Measurements from ENCODE around the gene PLCH1. TPM values are rescaled to one million over a fixed set of nuclear protein-coding genes. Genes with fewer than 3 reads are reported as not detected.

PLCH1 gene
- total and polyA plus RNA-seq, 2 experiments from 2014 or later: 8.1 to 25.3 TPM

DNA sequence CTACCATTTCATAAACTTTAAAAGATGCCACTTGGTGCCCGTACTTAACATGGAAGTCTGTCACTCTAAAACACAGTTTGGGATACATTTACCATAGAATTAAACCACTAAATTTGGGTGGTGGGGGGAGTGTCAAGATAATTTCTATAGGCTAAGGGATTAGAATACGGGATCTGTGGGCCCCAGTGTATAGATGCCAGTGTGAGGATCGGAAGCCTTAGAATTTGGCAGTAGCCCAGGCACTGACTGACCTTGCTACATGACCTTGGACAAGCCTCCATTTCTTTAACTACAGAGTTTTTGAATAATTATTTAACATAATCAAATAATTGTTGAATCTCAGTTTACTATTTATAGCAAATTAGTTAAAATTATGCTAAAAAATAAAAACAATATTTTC is 375.1 kb downstream of the PLCH1 start (continued):
- TF ChIP-seq, protein P1, sequence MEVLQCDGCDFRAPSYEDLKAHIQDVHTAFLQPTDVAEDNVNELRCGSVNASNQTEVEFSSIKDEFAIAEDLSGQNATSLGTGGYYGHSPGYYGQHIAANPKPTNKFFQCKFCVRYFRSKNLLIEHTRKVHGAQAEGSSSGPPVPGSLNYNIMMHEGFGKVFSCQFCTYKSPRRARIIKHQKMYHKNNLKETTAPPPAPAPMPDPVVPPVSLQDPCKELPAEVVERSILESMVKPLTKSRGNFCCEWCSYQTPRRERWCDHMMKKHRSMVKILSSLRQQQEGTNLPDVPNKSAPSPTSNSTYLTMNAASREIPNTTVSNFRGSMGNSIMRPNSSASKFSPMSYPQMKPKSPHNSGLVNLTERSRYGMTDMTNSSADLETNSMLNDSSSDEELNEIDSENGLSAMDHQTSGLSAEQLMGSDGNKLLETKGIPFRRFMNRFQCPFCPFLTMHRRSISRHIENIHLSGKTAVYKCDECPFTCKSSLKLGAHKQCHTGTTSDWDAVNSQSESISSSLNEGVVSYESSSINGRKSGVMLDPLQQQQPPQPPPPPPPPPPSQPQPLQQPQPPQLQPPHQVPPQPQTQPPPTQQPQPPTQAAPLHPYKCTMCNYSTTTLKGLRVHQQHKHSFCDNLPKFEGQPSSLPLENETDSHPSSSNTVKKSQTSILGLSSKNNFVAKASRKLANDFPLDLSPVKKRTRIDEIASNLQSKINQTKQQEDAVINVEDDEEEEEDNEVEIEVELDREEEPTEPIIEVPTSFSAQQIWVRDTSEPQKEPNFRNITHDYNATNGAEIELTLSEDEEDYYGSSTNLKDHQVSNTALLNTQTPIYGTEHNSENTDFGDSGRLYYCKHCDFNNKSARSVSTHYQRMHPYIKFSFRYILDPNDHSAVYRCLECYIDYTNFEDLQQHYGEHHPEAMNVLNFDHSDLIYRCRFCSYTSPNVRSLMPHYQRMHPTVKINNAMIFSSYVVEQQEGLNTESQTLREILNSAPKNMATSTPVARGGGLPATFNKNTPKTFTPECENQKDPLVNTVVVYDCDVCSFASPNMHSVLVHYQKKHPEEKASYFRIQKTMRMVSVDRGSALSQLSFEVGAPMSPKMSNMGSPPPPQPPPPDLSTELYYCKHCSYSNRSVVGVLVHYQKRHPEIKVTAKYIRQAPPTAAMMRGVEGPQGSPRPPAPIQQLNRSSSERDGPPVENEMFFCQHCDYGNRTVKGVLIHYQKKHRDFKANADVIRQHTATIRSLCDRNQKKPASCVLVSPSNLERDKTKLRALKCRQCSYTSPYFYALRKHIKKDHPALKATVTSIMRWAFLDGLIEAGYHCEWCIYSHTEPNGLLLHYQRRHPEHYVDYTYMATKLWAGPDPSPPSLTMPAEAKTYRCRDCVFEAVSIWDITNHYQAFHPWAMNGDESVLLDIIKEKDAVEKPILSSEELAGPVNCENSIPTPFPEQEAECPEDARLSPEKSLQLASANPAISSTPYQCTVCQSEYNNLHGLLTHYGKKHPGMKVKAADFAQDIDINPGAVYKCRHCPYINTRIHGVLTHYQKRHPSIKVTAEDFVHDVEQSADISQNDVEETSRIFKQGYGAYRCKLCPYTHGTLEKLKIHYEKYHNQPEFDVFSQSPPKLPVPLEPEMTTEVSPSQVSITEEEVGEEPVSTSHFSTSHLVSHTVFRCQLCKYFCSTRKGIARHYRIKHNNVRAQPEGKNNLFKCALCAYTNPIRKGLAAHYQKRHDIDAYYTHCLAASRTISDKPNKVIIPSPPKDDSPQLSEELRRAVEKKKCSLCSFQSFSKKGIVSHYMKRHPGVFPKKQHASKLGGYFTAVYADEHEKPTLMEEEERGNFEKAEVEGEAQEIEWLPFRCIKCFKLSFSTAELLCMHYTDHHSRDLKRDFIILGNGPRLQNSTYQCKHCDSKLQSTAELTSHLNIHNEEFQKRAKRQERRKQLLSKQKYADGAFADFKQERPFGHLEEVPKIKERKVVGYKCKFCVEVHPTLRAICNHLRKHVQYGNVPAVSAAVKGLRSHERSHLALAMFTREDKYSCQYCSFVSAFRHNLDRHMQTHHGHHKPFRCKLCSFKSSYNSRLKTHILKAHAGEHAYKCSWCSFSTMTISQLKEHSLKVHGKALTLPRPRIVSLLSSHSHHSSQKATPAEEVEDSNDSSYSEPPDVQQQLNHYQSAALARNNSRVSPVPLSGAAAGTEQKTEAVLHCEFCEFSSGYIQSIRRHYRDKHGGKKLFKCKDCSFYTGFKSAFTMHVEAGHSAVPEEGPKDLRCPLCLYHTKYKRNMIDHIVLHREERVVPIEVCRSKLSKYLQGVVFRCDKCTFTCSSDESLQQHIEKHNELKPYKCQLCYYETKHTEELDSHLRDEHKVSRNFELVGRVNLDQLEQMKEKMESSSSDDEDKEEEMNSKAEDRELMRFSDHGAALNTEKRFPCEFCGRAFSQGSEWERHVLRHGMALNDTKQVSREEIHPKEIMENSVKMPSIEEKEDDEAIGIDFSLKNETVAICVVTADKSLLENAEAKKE (CRISPR knock-in tag; IDR thresholded peaks at IDR 0.05): no peak
- TF ChIP-seq, protein P2, sequence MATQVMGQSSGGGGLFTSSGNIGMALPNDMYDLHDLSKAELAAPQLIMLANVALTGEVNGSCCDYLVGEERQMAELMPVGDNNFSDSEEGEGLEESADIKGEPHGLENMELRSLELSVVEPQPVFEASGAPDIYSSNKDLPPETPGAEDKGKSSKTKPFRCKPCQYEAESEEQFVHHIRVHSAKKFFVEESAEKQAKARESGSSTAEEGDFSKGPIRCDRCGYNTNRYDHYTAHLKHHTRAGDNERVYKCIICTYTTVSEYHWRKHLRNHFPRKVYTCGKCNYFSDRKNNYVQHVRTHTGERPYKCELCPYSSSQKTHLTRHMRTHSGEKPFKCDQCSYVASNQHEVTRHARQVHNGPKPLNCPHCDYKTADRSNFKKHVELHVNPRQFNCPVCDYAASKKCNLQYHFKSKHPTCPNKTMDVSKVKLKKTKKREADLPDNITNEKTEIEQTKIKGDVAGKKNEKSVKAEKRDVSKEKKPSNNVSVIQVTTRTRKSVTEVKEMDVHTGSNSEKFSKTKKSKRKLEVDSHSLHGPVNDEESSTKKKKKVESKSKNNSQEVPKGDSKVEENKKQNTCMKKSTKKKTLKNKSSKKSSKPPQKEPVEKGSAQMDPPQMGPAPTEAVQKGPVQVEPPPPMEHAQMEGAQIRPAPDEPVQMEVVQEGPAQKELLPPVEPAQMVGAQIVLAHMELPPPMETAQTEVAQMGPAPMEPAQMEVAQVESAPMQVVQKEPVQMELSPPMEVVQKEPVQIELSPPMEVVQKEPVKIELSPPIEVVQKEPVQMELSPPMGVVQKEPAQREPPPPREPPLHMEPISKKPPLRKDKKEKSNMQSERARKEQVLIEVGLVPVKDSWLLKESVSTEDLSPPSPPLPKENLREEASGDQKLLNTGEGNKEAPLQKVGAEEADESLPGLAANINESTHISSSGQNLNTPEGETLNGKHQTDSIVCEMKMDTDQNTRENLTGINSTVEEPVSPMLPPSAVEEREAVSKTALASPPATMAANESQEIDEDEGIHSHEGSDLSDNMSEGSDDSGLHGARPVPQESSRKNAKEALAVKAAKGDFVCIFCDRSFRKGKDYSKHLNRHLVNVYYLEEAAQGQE (IDR thresholded peaks at IDR 0.05; ENCODE audit: unreplicated experiment): no peak
- TF ChIP-seq, protein P3, sequence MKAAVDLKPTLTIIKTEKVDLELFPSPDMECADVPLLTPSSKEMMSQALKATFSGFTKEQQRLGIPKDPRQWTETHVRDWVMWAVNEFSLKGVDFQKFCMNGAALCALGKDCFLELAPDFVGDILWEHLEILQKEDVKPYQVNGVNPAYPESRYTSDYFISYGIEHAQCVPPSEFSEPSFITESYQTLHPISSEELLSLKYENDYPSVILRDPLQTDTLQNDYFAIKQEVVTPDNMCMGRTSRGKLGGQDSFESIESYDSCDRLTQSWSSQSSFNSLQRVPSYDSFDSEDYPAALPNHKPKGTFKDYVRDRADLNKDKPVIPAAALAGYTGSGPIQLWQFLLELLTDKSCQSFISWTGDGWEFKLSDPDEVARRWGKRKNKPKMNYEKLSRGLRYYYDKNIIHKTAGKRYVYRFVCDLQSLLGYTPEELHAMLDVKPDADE (IDR thresholded peaks at IDR 0.05): no peak

DNA sequence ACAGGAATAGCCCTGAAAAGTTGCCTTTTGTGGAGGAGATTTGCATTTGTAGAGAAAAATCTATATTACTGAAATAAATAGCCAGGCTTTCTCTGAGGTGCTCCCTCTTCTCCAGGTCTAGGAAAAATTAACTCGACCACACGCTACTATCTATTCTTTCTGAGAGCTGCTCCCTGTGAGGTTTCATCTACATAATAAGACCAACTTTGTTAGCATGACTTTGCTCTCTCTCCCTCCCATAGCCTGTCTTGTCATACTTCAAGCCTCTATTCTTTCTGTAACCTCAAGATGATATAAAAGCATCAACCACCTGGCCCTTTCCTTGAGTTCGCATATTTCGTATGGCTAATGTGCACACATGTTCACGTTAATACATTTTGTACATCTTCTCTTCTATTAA is 375.6 kb downstream of the PLCH1 start:
- H3K4me1 Mint-ChIP-seq: peaks cover 70% of the 10 kb centered on the region
- peak; percentile 91 for ATAC-seq
- TF ChIP-seq, protein P2 (IDR thresholded peaks at IDR 0.05; ENCODE audit: unreplicated experiment): no peak

More for the DNA sequence above, 375.6 kb downstream of the PLCH1 start:
- Histone ChIP-seq H3K4me2 (peak overlapping the region; percentile 46), H3K27ac (ENCODE audit: low read depth) (peak overlapping the region; percentile 91), H2AFZ (no peak overlapping the region), H4K20me1 (replicated peaks; ENCODE audit: insufficient read depth) (no peaks in the 10 kb centered on the region), H3K36me3 (ENCODE audit: insufficient read depth) (no peaks in the 10 kb centered on the region), H3K79me2 (replicated peaks; ENCODE audit: insufficient read depth) (no peaks in the 10 kb centered on the region), H3F3A (replicated peaks; ENCODE audit: low read depth) (no peaks in the 10 kb centered on the region), H3K4me1 (ENCODE audit: insufficient read depth) (peaks cover 84% of the 10 kb centered on the region), H3K9me2 (ENCODE audit: insufficient read depth) (no peaks in the 10 kb centered on the region), H3K27me3 (ENCODE audit: insufficient read depth) (no peaks in the 10 kb centered on the region), H3K4me3 (peak overlapping the region; percentile 25; the same call in 1 of the 2 replicates)
- DNase-seq (ENCODE audit: low spot score): peak; percentile 50
- peaks cover 7% of the 10 kb centered on the region; the same call in 2 of the 3 replicates for H3K36me3 Mint-ChIP-seq (ENCODE audit: low read depth)
- H3K27ac Mint-ChIP-seq: peak overlapping the region; percentile 86
- peaks cover under 1% of the 10 kb centered on the region for H3K27me3 Mint-ChIP-seq (ENCODE audit: insufficient read depth, low read depth, poor library complexity)
- peaks cover 9% of the 10 kb centered on the region; the same call in 2 of the 3 replicates for H3K9me3 Mint-ChIP-seq
- peak overlapping the region; percentile 13; the same call in 1 of the 3 replicates for H3K4me3 Mint-ChIP-seq
